CD4-positive, alpha-beta T cell treated with Interferon alpha-2 for 1 hour (primary cell): ENCODE measurements around the gene ARF1.

Experiments used
- DNase-seq, 2 donors: peaks; one replicate each; pipeline ENCODE4 v3.0.0-alpha.2; 2020 to 2022

ARF1 gene

DNA sequence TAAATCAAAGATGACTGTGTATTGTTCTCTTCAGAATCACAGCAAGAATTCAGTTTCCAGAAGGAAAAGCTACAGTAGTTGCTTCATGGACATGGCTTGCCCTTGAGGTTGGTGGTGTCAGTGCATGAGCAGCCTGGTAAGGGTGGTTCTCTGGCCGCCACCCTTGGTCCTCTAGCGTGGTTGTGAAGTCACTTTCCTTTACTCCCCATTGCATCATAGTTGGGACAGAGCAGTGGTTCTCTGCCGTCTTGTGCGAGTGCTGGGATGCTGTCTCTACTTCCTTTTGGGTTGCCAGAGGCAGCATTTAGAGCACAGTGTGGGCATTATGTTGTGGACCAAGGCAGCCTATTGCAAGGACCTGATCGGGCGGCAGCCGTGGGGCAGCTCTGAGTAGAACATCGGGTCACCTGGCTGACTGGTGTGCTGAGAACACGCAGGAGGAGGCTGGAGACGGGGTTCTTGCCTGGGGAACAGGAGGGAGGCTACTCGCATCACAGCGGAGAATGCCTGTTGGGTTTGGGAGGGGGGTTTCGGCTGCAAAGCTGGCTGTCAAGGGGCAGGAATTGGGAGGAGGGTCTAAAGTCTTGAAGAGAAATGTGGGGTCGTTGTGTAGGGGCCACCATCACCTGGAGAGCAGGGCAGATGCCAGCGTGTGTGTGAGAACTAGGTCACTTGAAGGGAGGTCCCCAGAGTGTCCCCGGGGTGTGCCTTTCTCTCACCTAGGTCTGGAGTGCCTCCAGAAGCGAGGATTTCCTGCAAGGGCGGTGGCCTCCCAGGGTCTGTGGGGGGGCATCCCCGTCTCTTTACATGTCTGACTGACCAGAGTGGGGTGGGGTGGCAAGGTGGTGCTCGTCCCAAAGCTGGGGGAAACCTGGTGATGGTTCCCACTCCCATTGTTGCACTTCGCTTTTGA is 6.3 kb downstream of the ARF1 start:
- DNase-seq: peak in 1 of 2 donors; percentile 55

DNA sequence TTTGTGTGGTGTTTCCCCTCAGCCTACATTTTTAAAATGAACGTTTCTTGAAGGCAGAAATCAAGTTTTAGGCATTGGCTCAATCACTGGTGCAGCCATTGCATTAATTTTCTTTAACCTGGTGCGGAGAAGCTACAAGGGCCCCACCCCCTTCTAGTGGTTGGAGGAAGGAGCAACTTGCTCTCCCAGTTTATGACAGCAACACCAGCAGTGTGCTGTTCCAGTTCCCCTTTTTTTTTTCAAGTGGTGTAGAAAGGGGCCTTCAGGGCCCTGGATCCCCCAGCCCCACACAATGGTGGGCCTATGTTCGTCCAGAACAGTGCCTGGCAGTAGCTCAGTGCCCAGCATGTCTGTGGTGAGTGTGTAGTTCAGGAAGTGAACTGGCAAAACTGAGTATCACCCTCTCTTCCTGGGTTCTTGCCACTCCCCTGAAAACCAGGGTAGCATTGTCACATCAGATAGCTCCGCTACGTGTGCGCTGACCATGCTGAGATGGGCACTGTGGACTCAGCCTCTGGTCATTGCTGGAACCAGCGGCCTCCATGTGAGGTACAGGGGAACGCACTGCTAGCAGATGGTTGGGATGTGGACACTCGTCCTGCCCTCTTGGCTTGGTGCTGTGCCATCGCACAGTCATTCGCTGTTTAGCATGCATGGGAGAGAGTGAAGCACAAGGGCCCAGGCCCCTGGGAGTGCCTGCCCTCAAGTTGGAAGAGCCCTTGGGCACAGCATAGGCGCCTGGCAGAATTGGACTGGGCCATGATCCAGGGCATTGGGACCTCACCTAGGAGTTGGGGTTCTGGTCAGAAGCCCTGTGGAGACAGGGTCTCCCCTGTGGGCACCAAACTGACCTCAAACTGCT is 7.2 kb downstream of the ARF1 start:
- no peak for DNase-seq

DNA sequence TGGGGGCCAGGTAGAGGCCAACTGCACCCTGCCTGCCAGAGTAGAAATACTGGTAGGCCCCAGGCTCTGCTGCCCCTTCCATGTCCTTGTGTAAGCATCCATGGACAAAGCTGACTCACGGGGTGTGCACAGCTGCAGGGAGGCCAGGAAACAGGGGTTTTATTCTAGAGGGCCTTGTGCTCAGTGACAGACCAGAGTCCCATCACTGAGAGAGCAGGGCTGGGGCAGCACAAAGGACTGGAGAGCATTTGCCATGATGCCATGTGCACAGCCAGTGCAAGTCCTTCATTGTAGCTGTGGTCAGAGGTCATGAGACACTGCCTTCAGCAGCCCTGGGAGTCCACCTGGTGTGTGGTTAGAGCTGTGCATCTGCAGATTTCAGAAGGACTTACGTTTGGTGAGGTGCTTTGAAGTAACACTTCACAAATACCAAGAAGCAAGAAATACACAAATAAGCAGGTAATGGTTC is 8.1 kb downstream of the ARF1 start:
- DNase-seq: no peak

DNA sequence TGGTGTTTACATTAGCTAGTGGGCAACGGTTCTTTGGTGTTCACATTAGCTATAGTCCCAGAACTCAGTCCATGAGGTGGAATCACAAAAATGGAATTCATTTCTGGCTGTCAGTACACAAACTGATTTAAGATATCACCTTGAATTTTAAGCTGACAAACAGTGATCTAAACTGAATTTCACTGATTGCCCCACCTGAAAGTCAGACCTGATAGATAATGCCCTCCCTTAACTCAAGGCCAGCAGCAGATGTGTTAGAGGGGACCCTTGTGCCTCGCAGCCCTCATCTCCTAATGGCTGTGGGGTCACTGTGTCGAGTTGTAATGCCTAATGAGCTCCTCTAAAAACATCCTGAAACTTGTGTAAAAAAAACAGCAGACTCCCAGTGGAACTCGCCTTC is 8.6 kb downstream of the ARF1 start:
- no peak for DNase-seq

DNA sequence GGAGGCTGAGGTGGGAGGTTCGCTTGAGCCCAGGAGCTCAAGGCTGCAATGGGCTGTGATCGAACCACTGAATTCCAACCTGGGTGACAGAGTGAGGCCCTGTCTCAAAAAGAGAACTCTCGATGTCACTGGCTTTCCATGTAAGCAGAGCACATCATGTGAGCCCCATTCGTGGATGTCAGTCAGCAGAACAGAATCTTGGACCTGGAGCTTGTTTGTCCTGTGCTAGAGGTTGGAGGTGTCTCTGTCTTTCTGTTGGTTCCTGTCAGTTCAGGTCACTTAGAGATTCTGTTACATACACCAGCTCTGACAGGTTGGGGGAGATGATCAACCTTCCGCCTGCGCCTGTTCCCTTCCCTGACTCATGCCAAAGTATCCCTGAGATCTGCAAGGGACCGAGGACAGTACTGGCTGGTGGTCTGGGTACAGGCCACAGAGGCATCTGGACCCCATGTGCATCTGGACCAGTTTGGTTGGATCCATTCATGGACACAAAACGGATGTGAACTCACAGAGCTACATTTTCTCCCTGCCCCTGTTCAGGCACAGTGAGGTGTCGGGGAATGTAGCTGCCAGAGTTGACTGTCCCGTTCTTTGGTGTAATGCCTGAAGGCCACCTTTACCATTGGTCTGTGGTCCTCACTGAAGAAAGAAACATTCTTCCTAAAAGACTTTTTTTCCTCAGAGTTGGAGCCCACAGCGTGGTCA is 10.0 kb downstream of the ARF1 start:
- DNase-seq: no peak

DNA sequence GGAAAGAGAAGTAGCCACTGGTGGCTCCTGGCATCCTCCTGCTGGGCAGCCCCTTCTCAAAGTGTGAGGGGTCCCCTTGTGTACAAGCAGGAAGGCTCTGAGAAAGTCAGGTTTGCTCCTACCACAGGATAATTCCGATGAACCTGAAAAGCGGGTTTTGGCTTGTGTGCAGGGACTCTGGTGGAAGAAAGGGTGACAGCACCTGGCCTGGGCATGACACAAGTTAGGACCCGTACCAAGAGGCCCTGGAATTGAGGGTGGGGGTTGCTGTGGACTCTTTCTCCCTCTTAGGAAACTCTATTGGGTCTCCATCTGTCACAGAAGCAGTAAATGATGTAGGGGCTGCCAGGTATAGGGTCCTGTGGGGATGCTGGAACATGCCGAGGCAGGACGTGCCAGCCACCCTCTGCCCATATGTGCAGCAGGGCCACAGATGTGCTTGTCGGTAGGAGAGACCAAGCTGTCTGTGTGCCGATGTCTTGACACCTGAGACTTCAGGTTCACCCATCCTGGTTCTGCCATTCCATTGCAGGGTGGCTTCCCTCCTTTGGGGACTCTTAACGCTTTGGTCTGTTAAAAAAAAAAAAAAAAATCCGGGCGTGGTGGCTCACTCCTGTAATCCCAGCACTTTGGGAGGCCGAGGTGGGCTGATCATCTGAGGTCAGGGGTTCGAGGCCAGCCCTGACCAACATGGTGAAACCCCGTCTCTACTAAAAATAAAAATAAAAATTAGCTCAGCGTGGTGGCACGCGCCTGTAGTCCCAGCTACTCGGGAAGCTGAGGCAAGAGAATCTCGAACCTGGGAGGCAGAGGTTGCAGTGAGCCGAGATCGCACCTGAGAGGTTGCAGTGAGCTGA is 10.8 kb downstream of the ARF1 start:
- DNase-seq: no peak

DNA sequence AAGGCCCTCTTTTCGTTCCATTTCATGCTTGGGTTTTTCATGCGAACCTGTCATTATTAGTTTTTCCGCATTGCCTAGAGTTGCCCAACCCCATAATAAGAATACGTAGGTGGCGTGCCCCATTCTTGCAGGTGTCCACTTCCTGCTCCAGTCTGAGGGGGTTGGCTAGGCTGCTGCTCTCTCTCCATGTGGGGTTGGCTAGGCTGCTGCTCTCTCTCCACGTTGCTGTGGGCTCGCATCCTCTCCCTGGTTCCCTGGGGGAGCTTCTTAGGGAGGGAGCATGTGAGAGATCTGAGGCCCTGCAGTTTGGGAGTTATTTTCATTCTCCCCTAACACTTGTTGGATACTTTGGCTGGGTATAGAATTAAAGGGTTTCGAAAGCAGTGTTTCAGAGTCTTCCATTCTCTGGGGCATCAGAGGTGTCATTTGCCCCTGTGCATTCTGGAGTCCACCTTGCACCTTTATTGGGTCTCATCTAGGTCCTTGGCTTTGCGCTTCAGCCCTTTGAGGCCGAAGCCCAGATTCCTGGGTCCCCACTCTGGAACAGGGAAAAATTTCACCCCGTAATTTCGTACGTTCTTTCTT is 12.0 kb downstream of the ARF1 start:
- DNase-seq: no peak

DNA sequence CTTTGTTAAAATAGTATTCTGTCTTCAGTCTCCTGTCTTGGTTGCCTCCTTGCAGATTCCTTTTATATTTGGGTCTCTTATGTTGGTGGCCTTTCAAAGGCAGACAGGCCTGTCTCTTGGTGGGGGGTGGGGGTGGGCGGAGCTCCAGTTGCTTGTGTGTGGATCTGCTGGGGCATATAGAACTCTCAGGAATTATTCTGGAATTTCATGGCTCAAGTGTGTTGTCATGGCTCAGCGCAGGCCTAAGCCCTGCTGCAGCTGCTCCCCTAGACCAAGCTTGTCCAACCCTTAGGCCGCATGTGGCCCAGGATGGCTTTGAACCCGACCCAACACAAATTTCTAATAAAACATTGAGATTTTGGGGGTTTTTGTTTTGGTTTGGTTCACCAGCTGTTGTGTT is 12.7 kb downstream of the ARF1 start:
- no peak for DNase-seq

DNA sequence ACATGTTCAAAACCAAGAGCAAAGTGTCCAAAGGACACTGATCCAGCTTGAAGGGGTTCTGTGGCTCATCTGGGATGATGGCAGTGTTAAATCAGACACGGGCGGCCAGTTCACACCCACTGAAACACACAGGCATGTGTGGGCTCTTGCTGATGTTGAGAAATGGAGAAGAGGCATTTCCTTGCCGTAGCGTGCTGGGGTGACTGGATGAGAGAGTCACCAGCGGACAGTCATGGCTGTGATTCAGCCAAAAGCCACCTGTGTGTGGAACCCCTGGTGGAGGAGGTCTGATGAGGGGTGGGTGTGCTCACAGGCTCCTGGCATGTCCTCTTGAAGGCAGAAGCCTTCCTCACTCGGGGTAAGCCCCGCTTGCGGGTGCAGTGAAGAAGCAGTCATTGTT is 13.4 kb downstream of the ARF1 start:
- no peak for DNase-seq

DNA sequence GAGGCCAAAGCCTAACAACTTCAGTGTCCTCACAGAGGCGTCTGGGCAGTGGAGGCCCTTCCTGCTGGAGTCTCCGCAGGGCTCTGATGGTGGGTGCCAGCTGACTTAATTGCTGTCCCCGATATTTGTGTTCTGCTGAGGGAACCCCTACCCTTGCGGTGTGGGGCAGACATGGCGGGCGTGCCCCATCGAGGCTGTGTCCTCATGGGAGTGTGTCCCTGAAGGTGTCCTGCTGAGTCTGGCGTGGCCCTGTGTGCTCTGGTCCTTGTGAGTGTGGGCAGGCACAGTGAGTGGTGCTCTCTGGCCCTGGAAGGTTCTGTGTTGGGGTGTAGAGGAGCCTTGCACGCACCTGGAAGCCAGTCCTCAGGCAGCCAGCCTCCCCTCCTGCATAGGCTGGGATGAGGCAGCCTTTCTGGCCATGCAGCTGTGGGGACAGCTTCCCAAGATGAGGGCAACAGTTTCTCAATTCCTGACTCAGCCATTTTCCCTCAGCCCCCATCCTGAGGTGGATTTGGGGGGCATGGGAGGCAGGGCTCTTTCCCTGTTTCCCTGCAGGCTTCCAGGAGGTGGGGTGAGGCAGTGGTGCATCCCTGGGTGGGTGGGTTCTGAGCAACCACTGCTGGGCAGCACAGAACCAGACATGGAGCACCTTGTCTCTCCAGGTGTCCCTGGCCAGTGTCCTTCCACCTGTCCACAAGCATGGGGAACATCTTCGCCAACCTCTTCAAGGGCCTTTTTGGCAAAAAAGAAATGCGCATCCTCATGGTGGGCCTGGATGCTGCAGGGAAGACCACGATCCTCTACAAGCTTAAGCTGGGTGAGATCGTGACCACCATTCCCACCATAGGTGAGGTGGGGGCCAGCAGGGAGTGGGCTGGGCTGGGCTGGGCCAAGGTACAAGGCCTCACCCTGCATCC is 14.2 kb downstream of the ARF1 start:
- DNase-seq: no peak

DNA sequence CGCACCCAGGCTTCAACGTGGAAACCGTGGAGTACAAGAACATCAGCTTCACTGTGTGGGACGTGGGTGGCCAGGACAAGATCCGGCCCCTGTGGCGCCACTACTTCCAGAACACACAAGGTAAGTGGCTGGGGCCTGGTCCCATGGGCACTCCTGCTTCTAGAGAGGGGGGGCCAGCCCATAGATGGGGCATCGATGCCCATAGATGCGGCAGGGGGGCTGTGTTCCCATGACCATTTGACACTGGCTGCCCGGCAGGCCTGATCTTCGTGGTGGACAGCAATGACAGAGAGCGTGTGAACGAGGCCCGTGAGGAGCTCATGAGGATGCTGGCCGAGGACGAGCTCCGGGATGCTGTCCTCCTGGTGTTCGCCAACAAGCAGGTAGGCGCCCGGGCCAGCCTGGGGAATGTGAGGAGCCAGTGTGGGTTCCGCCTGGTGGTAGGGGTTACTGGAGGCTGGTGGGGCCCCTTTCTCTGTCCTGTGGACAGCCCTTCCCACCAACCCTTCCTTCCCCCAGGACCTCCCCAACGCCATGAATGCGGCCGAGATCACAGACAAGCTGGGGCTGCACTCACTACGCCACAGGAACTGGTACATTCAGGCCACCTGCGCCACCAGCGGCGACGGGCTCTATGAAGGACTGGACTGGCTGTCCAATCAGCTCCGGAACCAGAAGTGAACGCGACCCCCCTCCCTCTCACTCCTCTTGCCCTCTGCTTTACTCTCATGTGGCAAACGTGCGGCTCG is 15.0 kb downstream of the ARF1 start:
- no peak for DNase-seq

DNA sequence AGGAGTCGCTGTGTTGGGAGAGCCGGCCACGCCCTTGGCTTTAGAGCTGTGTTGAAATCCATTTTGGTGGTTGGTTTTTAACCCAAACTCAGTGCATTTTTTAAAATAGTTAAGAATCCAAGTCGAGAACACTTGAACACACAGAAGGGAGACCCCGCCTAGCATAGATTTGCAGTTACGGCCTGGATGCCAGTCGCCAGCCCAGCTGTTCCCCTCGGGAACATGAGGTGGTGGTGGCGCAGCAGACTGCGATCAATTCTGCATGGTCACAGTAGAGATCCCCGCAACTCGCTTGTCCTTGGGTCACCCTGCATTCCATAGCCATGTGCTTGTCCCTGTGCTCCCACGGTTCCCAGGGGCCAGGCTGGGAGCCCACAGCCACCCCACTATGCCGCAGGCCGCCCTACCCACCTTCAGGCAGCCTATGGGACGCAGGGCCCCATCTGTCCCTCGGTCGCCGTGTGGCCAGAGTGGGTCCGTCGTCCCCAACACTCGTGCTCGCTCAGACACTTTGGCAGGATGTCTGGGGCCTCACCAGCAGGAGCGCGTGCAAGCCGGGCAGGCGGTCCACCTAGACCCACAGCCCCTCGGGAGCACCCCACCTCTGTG is 15.9 kb downstream of the ARF1 start:
- no peak for DNase-seq

DNA sequence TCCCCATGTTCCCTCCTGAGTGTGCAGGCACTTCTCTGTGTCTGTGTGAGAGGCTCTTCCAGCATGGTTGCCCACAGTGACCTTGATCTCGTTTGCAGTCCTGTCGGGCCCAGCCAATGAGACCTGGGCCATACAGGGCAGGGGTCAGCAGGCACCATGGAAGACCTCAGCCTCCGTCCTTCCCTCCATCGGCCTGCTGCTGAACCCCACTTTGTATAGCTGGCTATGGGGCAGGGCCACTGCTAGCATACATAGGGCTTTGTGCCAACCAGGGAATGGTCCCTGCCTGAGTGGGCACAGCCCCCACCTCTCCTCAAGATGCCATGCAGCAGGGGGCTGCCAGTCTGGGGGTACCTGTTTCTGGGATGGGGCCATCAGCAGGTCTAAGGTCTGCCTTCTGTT is 16.8 kb downstream of the ARF1 start:
- DNase-seq: no peak

DNA sequence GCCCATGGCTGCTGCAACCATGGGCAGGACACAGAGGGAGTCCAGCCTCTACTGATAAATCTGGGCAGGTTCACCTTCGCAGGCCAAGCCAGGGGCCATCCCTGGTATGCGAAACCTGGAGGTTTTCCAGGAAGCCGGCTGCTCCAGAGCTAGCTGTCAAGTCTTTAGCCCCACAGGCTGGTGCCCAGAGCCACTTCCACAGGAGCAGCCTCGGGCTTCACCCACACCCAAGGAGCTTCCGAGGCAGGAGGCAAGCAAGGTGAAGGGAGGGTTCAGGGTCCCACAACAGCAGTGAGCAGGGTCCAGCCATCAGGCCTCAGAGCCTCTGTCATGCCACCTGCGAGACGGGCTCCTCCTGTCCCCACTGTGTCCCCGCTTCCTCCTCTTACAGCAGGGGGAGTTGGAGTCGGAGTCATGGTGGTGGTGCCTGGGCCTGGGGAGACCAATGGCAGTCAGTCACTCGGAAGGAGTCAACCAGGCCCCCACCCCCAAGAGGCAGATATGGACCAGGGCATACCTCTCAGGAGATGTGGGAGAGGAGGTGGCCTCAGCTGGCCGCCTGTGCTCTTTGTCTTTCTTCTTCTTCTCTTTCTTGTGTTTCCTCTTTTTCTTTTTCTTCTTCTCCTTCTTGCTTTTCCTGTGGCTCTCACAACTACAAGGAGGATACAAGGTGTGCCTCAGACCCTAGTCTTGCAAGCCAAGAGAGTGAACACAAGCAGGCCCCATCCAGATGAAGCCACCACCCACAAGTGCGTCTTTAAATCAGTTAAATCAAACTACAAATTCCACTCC is 18.5 kb downstream of the ARF1 start:
- DNase-seq: no peak

DNA sequence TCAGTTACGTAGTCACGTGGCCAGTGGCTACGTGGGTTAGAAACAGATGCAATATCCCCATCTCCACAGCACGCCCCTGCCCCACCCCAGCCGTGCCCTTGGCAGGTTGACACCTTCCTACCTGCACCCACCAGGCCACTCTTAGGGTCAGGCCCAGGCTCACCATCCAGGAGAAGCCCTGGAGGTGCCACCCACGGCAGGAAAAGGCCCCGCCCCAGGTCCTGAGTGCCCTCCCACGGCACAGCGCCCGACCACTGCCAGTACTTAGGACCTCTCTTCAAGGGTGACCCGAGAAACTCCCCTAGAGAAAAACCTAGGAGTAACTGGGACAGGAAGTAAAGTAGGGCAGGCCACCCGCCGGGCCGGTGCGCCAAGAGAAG is 19.1 kb downstream of the ARF1 start:
- DNase-seq: peak in 1 of 2 donors; percentile 48

DNA sequence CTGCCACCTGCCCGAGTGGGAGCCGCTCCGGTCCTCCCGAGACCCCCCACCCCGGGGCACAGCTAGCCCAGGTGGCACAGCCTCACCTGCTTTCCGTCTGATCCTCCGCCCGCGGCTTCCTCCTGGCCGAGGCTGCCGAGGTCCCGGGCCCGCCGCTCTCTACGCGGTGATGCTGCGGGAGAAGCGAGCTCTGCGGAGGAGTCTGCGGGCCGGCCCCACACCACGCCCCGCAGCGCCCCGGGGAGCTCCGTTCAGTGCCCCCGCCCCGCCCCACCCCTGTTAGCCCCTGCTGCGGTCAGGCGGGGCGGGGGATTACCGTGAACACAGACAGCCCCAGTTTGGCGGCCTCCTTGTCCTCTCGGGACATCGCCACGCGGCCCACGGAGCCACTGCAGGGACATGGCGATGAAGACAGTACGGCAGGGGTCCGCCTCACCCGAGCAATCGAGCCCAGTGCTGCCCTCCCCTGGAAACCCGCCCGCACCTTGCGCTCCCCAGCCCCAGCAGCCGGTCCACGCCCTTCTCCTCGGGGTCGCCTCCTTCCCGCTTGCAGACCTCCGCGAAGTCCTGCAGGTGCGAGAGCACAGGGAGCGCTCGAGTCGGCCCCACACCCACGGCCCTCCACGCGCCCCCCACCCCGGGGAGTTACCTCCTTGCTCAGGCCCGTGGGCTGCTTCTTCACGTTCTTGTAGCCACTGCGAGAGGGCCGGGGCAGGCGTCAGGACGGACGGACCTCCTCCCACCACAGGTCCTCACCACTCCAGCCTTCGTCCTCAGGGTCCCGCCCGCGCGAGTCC is 19.7 kb downstream of the ARF1 start:
- DNase-seq: peak; percentile 51 to 74

DNA sequence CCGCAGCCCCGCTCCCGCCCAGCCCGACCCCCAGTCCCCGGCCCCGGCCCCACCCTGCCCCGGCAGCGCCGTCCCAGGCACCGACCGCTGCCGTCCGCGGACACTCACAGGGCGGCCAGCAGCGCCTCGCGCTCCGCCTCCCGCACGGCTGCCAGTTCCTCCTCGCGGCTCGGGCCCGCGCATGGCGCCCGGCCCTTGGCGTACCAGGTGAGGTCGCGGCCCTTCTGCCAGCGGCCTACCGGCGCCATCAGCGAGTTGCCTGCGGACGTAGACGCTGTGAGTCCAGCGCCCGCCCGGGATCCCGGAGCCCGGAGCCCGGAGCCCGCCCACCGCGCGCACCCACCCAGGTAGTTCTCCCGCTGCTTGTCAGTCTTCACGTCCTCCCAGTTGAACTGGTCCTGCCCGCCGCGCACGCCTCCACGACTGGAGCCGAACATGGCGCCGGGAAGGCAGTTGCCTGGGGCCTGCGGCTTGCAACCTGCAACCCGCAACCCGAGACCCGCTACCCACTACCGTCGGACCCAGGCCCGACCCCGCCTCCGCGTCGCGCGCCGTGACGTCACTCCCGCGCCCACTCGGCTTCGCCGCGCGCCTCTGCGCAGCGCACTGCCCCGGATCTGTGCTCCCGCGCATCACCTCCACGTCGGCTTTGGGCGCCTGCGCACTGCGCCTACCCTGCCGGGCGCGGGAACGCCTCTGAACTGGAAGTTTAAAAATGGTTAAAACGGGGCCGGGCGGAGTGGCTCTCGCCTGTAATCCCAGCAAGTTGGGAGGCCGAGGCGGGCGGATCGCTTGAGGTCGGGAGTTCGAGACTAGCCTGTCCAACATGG is 20.5 kb downstream of the ARF1 start, which contains the start of gene C1orf35:
C1orf35 (minus strand) TSS at position 535 of the 830 bp plus-strand sequence; CDS start at position 437, 98 bp downstream.
- DNase-seq: peak; percentile 93 to 95
